ENCODE measurements around the gene C11orf71. TPM values are rescaled to one million over a fixed set of nuclear protein-coding genes. Genes with fewer than 3 reads are reported as not detected.

The C11orf71 gene
- polyA plus RNA-seq, 4 donors: 19.3 to 21.3 (median 19.5) TPM

- DNase-seq (ENCODE audit: low read depth in 4 of 4, low spot score in 3 of 4): no peak
These were observed 558 bp upstream of the C11orf71 start for GRCh38 chr11:114400915-114401223.

GRCh38 chr11:114399490-114400215 lies 658 bp downstream of the C11orf71 start:
- peak in 3 of 4 donors; percentile 34 to 53 (median 51) for DNase-seq (ENCODE audit: low read depth in 4 of 4, low spot score in 3 of 4)

- no peak for DNase-seq (ENCODE audit: low read depth in 4 of 4, low spot score in 3 of 4)
These were observed 1.9 kb downstream of the C11orf71 start for GRCh38 chr11:114398303-114398920.

GRCh38 chr11:114397349-114397982 lies 2.8 kb downstream of the C11orf71 start:
- DNase-seq (ENCODE audit: low read depth in 4 of 4, low spot score in 3 of 4): no peak

- no peak for DNase-seq (ENCODE audit: low read depth in 4 of 4, low spot score in 3 of 4)
These were observed 3.4 kb downstream of the C11orf71 start for GRCh38 chr11:114396916-114397315.

GRCh38 chr11:114395736-114396135 lies 4.6 kb downstream of the C11orf71 start:
- no peak for DNase-seq (ENCODE audit: low read depth in 4 of 4, low spot score in 3 of 4)

GRCh38 chr11:114392735-114393667 lies 7.3 kb downstream of the C11orf71 start:
- DNase-seq (ENCODE audit: low read depth in 4 of 4, low spot score in 3 of 4): no peak

- DNase-seq (ENCODE audit: low read depth in 4 of 4, low spot score in 3 of 4): no peak
These were observed 13.8 kb downstream of the C11orf71 start for GRCh38 chr11:114386545-114386944.

- no peak for DNase-seq (ENCODE audit: low read depth in 4 of 4, low spot score in 3 of 4)
These were observed 14.2 kb downstream of the C11orf71 start for GRCh38 chr11:114386131-114386530.

- DNase-seq (ENCODE audit: low read depth in 4 of 4, low spot score in 3 of 4): no peak
These were observed 15.8 kb downstream of the C11orf71 start for GRCh38 chr11:114384487-114384886.

- no peak for DNase-seq (ENCODE audit: low read depth in 4 of 4, low spot score in 3 of 4)
These were observed 17.8 kb downstream of the C11orf71 start for GRCh38 chr11:114382509-114382908.

GRCh38 chr11:114379394-114380069 lies 20.8 kb downstream of the C11orf71 start:
- no peak for DNase-seq (ENCODE audit: low read depth in 4 of 4, low spot score in 3 of 4)

GRCh38 chr11:114377612-114378267 lies 22.6 kb downstream of the C11orf71 start:
- DNase-seq (ENCODE audit: low read depth in 4 of 4, low spot score in 3 of 4): no peak

- DNase-seq (ENCODE audit: low read depth in 4 of 4, low spot score in 3 of 4): no peak
These were observed 25.3 kb downstream of the C11orf71 start for GRCh38 chr11:114375052-114375451.

- no peak for DNase-seq (ENCODE audit: low read depth in 4 of 4, low spot score in 3 of 4)
These were observed 31.2 kb downstream of the C11orf71 start for GRCh38 chr11:114368918-114369680.

- DNase-seq (ENCODE audit: low read depth in 4 of 4, low spot score in 3 of 4): no peak
These were observed 32.9 kb downstream of the C11orf71 start for GRCh38 chr11:114367244-114367957.

GRCh38 chr11:114366331-114367243 lies 33.7 kb downstream of the C11orf71 start:
- DNase-seq (ENCODE audit: low read depth in 4 of 4, low spot score in 3 of 4): no peak

Data from right renal pelvis (tissue), 4 donors.